ENCODE results near the gene ALKBH7.

DNA sequence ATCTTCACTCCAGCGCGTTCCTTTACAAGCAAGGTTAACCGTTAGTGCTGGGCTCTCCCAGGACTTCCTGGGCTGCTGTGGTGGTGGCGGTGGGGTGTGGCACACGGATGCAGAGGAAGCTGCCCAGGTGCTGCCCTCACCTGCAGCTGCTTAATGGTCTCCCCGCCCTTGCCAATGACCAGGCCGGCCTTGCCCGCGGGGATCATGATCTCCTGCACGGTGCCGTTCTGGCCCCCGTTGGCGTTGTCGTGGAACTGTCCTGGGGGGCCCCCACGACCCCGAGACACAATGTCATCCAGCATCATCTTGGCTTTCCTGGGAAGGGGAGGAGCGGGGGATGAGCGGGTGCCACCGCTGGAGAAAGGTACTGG lies 46.0 kb downstream of the ALKBH7 start:
- TF ChIP-seq TAF1 (IDR thresholded peaks at IDR 0.05; ENCODE audit: borderline replicate concordance, insufficient read depth, low read length) (no peak), POLR2AphosphoS5 (IDR thresholded peaks at IDR 0.05; ENCODE audit: low read depth, low read length) (no peak), SIN3A (IDR thresholded peaks at IDR 0.05; ENCODE audit: borderline replicate concordance, insufficient read depth, low read length) (no peak), FOXP2 (optimal IDR thresholded peaks at IDR 0.05; ENCODE audit: borderline replicate concordance, extremely low read depth, extremely low read length, insufficient read depth) (no peak)
- TF ChIP-seq, protein P1, sequence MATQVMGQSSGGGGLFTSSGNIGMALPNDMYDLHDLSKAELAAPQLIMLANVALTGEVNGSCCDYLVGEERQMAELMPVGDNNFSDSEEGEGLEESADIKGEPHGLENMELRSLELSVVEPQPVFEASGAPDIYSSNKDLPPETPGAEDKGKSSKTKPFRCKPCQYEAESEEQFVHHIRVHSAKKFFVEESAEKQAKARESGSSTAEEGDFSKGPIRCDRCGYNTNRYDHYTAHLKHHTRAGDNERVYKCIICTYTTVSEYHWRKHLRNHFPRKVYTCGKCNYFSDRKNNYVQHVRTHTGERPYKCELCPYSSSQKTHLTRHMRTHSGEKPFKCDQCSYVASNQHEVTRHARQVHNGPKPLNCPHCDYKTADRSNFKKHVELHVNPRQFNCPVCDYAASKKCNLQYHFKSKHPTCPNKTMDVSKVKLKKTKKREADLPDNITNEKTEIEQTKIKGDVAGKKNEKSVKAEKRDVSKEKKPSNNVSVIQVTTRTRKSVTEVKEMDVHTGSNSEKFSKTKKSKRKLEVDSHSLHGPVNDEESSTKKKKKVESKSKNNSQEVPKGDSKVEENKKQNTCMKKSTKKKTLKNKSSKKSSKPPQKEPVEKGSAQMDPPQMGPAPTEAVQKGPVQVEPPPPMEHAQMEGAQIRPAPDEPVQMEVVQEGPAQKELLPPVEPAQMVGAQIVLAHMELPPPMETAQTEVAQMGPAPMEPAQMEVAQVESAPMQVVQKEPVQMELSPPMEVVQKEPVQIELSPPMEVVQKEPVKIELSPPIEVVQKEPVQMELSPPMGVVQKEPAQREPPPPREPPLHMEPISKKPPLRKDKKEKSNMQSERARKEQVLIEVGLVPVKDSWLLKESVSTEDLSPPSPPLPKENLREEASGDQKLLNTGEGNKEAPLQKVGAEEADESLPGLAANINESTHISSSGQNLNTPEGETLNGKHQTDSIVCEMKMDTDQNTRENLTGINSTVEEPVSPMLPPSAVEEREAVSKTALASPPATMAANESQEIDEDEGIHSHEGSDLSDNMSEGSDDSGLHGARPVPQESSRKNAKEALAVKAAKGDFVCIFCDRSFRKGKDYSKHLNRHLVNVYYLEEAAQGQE (IDR thresholded peaks at IDR 0.05; ENCODE audit: insufficient read depth in 1 of 2, low read depth in 2 of 2, low read length in 2 of 2): no peak

Data from PFSK-1 (cell line).